SH-SY5Y (cell line): ENCODE data around the gene INHA.

Experiments used
- GATA2 ChIP-seq: IDR thresholded peaks from 2 replicates; pipeline ENCODE4 v1.6.1; 2011; ENCODE audit warnings: mild to moderate bottlenecking, low read depth, low read length
- GATA3 ChIP-seq: IDR thresholded peaks from 2 replicates; pipeline ENCODE4 v1.6.1; 2011; ENCODE audit warnings: low read depth, mild to moderate bottlenecking, low read length, moderate library complexity

GRCh38 chr2:219545943-219546352 is 26.2 kb upstream of the INHA start:
- TF ChIP-seq GATA2 (no peak), GATA3 (no peak)
